ENCODE measurements around the gene CSTPP1. TPM values are rescaled to one million over a fixed set of nuclear protein-coding genes. Genes with fewer than 3 reads are reported as not detected.
A peak's percentile ranks its signal among the peaks of the same experiment; 100 is the strongest.

The CSTPP1 gene
- total and polyA plus RNA-seq, 2 of the 4 experiments (the other 2 are of a cell fraction), result 22.0 to 35.7 TPM

DNA sequence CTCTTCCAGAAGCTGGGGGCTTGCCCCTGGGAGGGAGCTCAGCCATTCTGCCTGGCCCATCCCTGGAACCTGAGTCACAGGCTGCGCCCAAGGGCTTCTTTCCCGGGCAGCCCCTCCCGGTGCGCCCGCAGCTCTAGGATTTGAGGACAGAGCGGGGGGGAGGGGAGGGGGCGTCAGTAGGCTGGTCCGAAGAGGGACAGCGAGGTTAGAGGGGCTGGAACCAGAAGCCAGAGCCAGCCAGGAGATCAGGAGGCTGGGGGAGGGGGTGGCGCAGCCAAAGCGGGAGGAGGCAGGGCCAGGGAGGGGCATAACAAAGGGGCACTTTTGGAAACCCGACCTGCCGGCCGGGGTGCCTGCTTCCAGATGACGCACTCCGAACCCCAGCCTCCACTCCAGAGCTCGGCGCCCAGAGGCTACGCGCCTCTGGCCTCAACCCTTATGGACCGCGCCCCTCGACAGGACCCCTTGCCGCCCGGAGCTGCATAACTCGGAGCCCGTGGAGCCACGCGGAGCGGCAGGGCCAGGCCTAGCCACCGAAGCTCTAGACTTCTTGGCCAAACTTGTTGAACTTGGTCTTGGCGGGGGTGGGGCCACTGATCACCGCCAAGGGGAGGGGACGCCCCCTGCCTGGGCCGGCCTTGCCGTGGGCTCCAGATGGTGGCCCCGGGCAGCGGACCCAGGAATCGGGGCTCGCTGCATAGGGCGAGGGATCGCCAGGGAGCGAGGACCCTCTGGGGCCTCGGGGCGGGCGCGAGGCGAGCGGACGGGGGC lies 248.9 kb downstream of the CSTPP1 start:
- dilution Hi-C loops (cut with HindIII; ENCODE audit: low sequenced_read_pairs, unreplicated experiment), result no loop called here
- peaks cover 18% of the 10 kb centered on the region for H3K4me1 ChIP-seq (ENCODE audit: control insufficient read depth, insufficient read depth, low read length)
- H3K79me1 ChIP-seq (ENCODE audit: low read depth in 1 of 2, low read length in 2 of 2), result peaks cover 4 to 26% of the 10 kb centered on the region in 2 experiments; a peak in 2 of 4 replicates
- H3K27ac ChIP-seq (ENCODE audit: insufficient read depth, low read length), result peak overlapping the region; percentile 83
- peak overlapping the region; percentile 94 for H3K4me3 ChIP-seq (ENCODE audit: insufficient read depth, low read depth, low read length)
- peak overlapping the region; percentile 75 for H2AK5ac ChIP-seq (ENCODE audit: low read depth, low read length)
- H3K9me1 ChIP-seq (ENCODE audit: insufficient read depth, low read length), result no peaks in the 10 kb centered on the region
- no peak overlapping the region for H2BK20ac ChIP-seq (ENCODE audit: low read depth, low read length)
- peak overlapping the region; percentile 82 for H3K4ac ChIP-seq (ENCODE audit: low read depth, low read length)
- peak overlapping the region; percentile 94 for H4K5ac ChIP-seq (ENCODE audit: low read depth, low read length)
- H3K4me2 ChIP-seq (ENCODE audit: low read depth, low read length), result peak overlapping the region; percentile 94
- H3K9ac ChIP-seq (ENCODE audit: low read depth, low read length), result peak overlapping the region; percentile 72
- H4K8ac ChIP-seq (ENCODE audit: low read depth in 2 of 2, low read length in 2 of 2), result peak overlapping the region; percentile 75 to 90
- peak overlapping the region; percentile 53 for H2BK5ac ChIP-seq (ENCODE audit: low read depth, low read length, poor library complexity, severe bottlenecking)
- DNase-seq (peak; percentile 37), ATAC-seq (ENCODE audit: low read depth) (peak; percentile 34)
- H2BK15ac ChIP-seq (ENCODE audit: low read depth, low read length), result peak overlapping the region; percentile 21; the same call in 1 of the 3 replicates
- peak overlapping the region; percentile 38; the same call in 1 of the 2 replicates for H2BK120ac ChIP-seq (ENCODE audit: low read depth, low read length)
- TF ChIP-seq RFX5 (IDR thresholded peaks at IDR 0.05; ENCODE audit: low read depth, low read length), result no peak
- TF ChIP-seq MAZ (IDR thresholded peaks at IDR 0.05; ENCODE audit: borderline replicate concordance, low read depth, low read length), result 0 out of 2 replicates have a peak, but pooled peaks have one; percentile 38
- H2AK9ac ChIP-seq (replicated peaks; ENCODE audit: low read depth, low read length, poor library complexity), result peak overlapping the region; percentile 94
- no peaks in the 10 kb centered on the region for H3K9me3 ChIP-seq (ENCODE audit: control insufficient read depth, insufficient read depth, low read length)
- peak overlapping the region; percentile 95 for H2AFZ ChIP-seq (replicated peaks; ENCODE audit: low read length, poor library complexity)
- WGBS, 2 experiments (ENCODE audit: extremely low coverage in 2 of 2, insufficient read length in 1 of 2), result 1% methylated on average over 16 of the region's 50 CpGs; no CpG with 5 or more reads in 1 of the 2 experiments
- no TSS peak for BruUV-seq (replicated peaks)
- H3K14ac ChIP-seq (replicated peaks; ENCODE audit: low read depth, low read length), result peak overlapping the region; percentile 80
- ChIA-PET CTCF (interaction anchor here (0.8 to 1.0 kb wide), 2 partner anchors 48 to 74 kb away, joined by 3 to 4 read pairs; no protein-coding TSS in a partner anchor), POLR2A (ENCODE audit: unreplicated experiment) (interaction anchor here (0.6 to 1.4 kb wide), 2 partner anchors 69 to 74 kb away, joined by 4 read pairs; no protein-coding TSS in a partner anchor)
- peaks cover 7% of the 10 kb centered on the region; the same call in 1 of the 2 replicates for H3K36me3 ChIP-seq (ENCODE audit: control insufficient read depth, insufficient read depth, low read length)
- in situ Hi-C loops (cut with MboI; ENCODE audit: low sequenced_read_pairs), result no loop called here
- intact Hi-C loops (cut with micrococcal nuclease), result no loop called here
- peaks cover 4% of the 10 kb centered on the region; the same call in 1 of the 2 replicates for H4K20me1 ChIP-seq (ENCODE audit: insufficient read depth, low read length)
- H3K56ac ChIP-seq (ENCODE audit: extremely low read depth, insufficient read depth, low read length), result no peak overlapping the region; the same call in 1 of the 2 replicates
- H3K23ac ChIP-seq (ENCODE audit: low read depth, low read length), result peak overlapping the region; percentile 69
- H4K91ac ChIP-seq (ENCODE audit: insufficient read depth, low read depth, low read length), result peak overlapping the region; percentile 84
- no peaks in the 10 kb centered on the region for H3K27me3 ChIP-seq (ENCODE audit: control insufficient read depth, insufficient read depth, low read length)
- peak overlapping the region; percentile 76 for H3K18ac ChIP-seq (ENCODE audit: low read depth, low read length)
